SU-DHL-6 (cell line): Measurements from ENCODE around the gene CCDC70.

Experiments used
- EZH2phosphoT487 ChIP-seq: fragments of 200-600 bp; sonication (generic), shearing (Covaris generic); conservative IDR thresholded peaks from 2 replicates; pipeline ENCODE4 v1.6.1; 2018; ENCODE audit warnings: mild to moderate bottlenecking, antibody characterized with exemption, low read length, moderate library complexity, mixed read lengths
- TF ChIP-seq, protein P1 (sequence below): fragments of 200-600 bp; sonication (generic); IDR thresholded peaks from one replicate; pipeline ENCODE4 v1.5.1; 2017; ENCODE audit warnings: antibody characterized with exemption, mild to moderate bottlenecking, low read length, moderate library complexity; ENCODE audit not compliant: insufficient read depth, poor library complexity, severe bottlenecking

- TF ChIP-seq, protein P1, sequence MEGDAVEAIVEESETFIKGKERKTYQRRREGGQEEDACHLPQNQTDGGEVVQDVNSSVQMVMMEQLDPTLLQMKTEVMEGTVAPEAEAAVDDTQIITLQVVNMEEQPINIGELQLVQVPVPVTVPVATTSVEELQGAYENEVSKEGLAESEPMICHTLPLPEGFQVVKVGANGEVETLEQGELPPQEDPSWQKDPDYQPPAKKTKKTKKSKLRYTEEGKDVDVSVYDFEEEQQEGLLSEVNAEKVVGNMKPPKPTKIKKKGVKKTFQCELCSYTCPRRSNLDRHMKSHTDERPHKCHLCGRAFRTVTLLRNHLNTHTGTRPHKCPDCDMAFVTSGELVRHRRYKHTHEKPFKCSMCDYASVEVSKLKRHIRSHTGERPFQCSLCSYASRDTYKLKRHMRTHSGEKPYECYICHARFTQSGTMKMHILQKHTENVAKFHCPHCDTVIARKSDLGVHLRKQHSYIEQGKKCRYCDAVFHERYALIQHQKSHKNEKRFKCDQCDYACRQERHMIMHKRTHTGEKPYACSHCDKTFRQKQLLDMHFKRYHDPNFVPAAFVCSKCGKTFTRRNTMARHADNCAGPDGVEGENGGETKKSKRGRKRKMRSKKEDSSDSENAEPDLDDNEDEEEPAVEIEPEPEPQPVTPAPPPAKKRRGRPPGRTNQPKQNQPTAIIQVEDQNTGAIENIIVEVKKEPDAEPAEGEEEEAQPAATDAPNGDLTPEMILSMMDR: no peak
- TF ChIP-seq EZH2phosphoT487: no peak
Observed at GRCh38 chr13:51883226-51883600, 21.4 kb downstream of the CCDC70 start.
